Endothelial cell of umbilical vein (primary cell): ENCODE data around the gene GARIN1A. TPM values are rescaled to one million over a fixed set of nuclear protein-coding genes. Genes with fewer than 3 reads are reported as not detected.
"Not testable (repeated sequence)": the region's sequence is repeated elsewhere in the genome, so short reads cannot be mapped to it uniquely, and the experiment has no call there.

Experiments used
- BruUV-seq: library from RNA; stranded (reverse); fragments of 400-500 nt; replicated peaks from 2 replicates; lab custom pipeline; 2021; lab: Mats Ljungman, UMichigan
- CTCF ChIA-PET: fragments of 300-600, 350-600 bp; sonication (Branson Sonifier 250); formaldehyde crosslinking; loops from one replicate; lab custom pipeline; 2021; ENCODE audit warnings: antibody characterized with exemption, inconsistent platforms; lab: Charles Lee
- POLR2A ChIA-PET: fragments of 300-600, 350-600 bp; sonication (Branson Sonifier 250); formaldehyde crosslinking; loops from one replicate; lab custom pipeline; 2021; ENCODE audit warnings: antibody characterized with exemption, inconsistent platforms; lab: Charles Lee
- DNase-seq: peaks from one replicate; pipeline ENCODE4 v3.0.0-alpha.2; 2011; ENCODE audit warnings: low read depth, low spot score
- FAIRE-seq: peaks from 2 replicates; lab custom pipeline; 2011; peaks lifted over from hg19 to GRCh38; lab: Jason Lieb, UNC
- H2AFZ ChIP-seq: 2 replicates; pipeline ENCODE4 v1.6.0; 2012; ENCODE audit warnings: low read depth, low read length, control low read depth, inconsistent platforms
- H3K27ac ChIP-seq: 2 replicates; pipeline ENCODE4 v1.5.1; 2011; ENCODE audit warnings: low read depth, mild to moderate bottlenecking, control low read depth, low read length, moderate library complexity; ENCODE audit not compliant: insufficient read depth
- H3K27me3 ChIP-seq, 2 experiments: 2 replicates each; pipeline versions ENCODE4 v1.6.0 to v1.6.1; 2011; ENCODE audit warnings: low read length in 2 of 2, mixed read lengths in 1 of 2; ENCODE audit not compliant: control insufficient read depth in 2 of 2, insufficient read depth in 2 of 2
- H3K36me3 ChIP-seq, 2 experiments: 2 replicates in 1 of 2; 3 replicates in 1 of 2; pipeline ENCODE4 v1.5.1; 2011; ENCODE audit warnings: low read length in 2 of 2, mild to moderate bottlenecking in 1 of 2, moderate library complexity in 1 of 2; ENCODE audit not compliant: control insufficient read depth in 2 of 2, insufficient read depth in 2 of 2; ENCODE audit errors: extremely low read depth in 1 of 2
- H3K4me1 ChIP-seq: 3 replicates; pipeline ENCODE4 v1.5.1; 2011; ENCODE audit warnings: mild to moderate bottlenecking, low read length; ENCODE audit not compliant: control insufficient read depth, insufficient read depth; ENCODE audit errors: extremely low read depth
- H3K4me2 ChIP-seq: 2 replicates; pipeline ENCODE4 v1.6.1; 2011; ENCODE audit warnings: low read length, control low read depth, mixed read lengths; ENCODE audit not compliant: insufficient read depth
- H3K4me3 ChIP-seq, 3 experiments: fragments of 200-600 bp in 1 of 3; sonication (generic), shearing (Covaris generic) in 1 of 3; replicated peaks in 1 of 3; 2 replicates each; pipeline ENCODE4 v1.5.1; 2011 to 2016; ENCODE audit warnings: control low read depth in 3 of 3, low read length in 3 of 3, mild to moderate bottlenecking in 2 of 3, inconsistent platforms in 1 of 3, low read depth in 1 of 3, moderate library complexity in 1 of 3; ENCODE audit not compliant: insufficient read depth in 1 of 3
- H3K79me2 ChIP-seq: 2 replicates; pipeline ENCODE4 v1.6.0; 2012; ENCODE audit warnings: low read length, inconsistent platforms; ENCODE audit not compliant: control insufficient read depth, insufficient read depth
- H3K9ac ChIP-seq: replicated peaks from 2 replicates; pipeline ENCODE3; 2011; ENCODE audit warnings: low read length, control low read depth; ENCODE audit not compliant: insufficient read depth; ENCODE audit errors: extremely low read depth
- H3K9me1 ChIP-seq: replicated peaks from 3 replicates; pipeline ENCODE4 v1.6.0; 2011; ENCODE audit warnings: mild to moderate bottlenecking, low read length; ENCODE audit not compliant: control insufficient read depth, insufficient read depth; ENCODE audit errors: extremely low read depth
- H3K9me3 ChIP-seq: replicated peaks from 2 replicates; pipeline ENCODE4 v1.5.1; 2012; ENCODE audit warnings: low read length, inconsistent platforms; ENCODE audit not compliant: control insufficient read depth, insufficient read depth
- H4K20me1 ChIP-seq: replicated peaks from 2 replicates; pipeline ENCODE3; 2011; ENCODE audit warnings: mild to moderate bottlenecking, low read length; ENCODE audit not compliant: control insufficient read depth, insufficient read depth; ENCODE audit errors: extremely low read depth
- EZH2 ChIP-seq: IDR thresholded peaks from 2 replicates; pipeline ENCODE4 v1.6.1; 2012; ENCODE audit warnings: borderline replicate concordance, low read depth, mild to moderate bottlenecking, moderate library complexity, low read length, inconsistent platforms; ENCODE audit not compliant: severe bottlenecking
- FOS ChIP-seq: IDR thresholded peaks from 2 replicates; pipeline ENCODE4 v1.6.1; 2011; ENCODE audit warnings: mild to moderate bottlenecking, low read length, moderate library complexity, borderline replicate concordance; ENCODE audit not compliant: insufficient read depth
- GATA2 ChIP-seq: IDR thresholded peaks from 2 replicates; pipeline ENCODE4 v1.7.0; 2011; ENCODE audit warnings: low read depth, mild to moderate bottlenecking, moderate library complexity, mixed read lengths, low read length; ENCODE audit not compliant: insufficient read length, insufficient read depth
- JUN ChIP-seq: IDR thresholded peaks from 2 replicates; pipeline ENCODE4 v1.6.1; 2011; ENCODE audit warnings: borderline replicate concordance, low read depth; ENCODE audit not compliant: insufficient read length, insufficient read depth
- MYC ChIP-seq: IDR thresholded peaks from one replicate; pipeline ENCODE4 v1.6.1; 2011; ENCODE audit warnings: mild to moderate bottlenecking, low read depth, low read length
- POLR2A ChIP-seq: IDR thresholded peaks from 2 replicates; pipeline ENCODE4 v1.6.1; 2012; ENCODE audit warnings: low read depth, mild to moderate bottlenecking, control low read depth, low read length
- POLR2AphosphoS5 ChIP-seq: IDR thresholded peaks from 2 replicates; pipeline ENCODE4 v1.6.1; 2012; ENCODE audit warnings: low read depth, mild to moderate bottlenecking, control low read depth, low read length, moderate library complexity; ENCODE audit not compliant: insufficient read depth
- dilution Hi-C: fragments of 300-500 bp; cut with MboI; formaldehyde crosslinking; loops from one replicate; pipeline ENCODE4 v1.15.0; 2019; ENCODE audit warnings: low sequenced_read_pairs; ENCODE audit not compliant: extremely low pct_ligation_motif_present
- intact Hi-C: fragments of 100-400 bp; cut with micrococcal nuclease; formaldehyde crosslinking; loops from one replicate; pipeline ENCODE4 v1.10.0; 2022
- polyA plus RNA-seq, 4 experiments: library from polyadenylated mRNA; depleted of rRNA in 3 of 4; stranded (reverse) in 3 of 4; unstranded in 1 of 4; fragments of >200 nt; gene quantifications; 2 replicates each; pipeline versions ENCODE4 v1.2.1 to v1.2.3, GENCODE V29; 2011 to 2012; ENCODE audit warnings: missing spikeins in 1 of 4
- total RNA-seq: library from RNA; stranded (reverse); gene quantifications from 2 replicates; pipeline ENCODE4 v1.2.3, GENCODE V29; 2021
- TF ChIP-seq, protein P1 (sequence below): IDR thresholded peaks from 2 replicates; pipeline ENCODE4 v1.6.1; 2011; ENCODE audit not compliant: insufficient read depth, insufficient read length
- TF ChIP-seq, protein P2 (sequence below), 2 donors: IDR thresholded peaks; 1 replicate in 1 of 2; 2 replicates in 1 of 2; pipeline ENCODE4 v1.5.1; 2011; ENCODE audit warnings: low read length in 2 of 2, mild to moderate bottlenecking in 2 of 2, moderate library complexity in 2 of 2, control low read depth in 1 of 2, inconsistent platforms in 1 of 2, low read depth in 1 of 2; ENCODE audit not compliant: insufficient read depth in 1 of 2; ENCODE audit errors: extremely low read depth in 1 of 2

Gene GARIN1A
- total and polyA plus RNA-seq, 2 donors (not counting 3 experiments of a cell fraction or from before 2014, with no cell fraction given), result 0.65 to 3.6 TPM

DNA sequence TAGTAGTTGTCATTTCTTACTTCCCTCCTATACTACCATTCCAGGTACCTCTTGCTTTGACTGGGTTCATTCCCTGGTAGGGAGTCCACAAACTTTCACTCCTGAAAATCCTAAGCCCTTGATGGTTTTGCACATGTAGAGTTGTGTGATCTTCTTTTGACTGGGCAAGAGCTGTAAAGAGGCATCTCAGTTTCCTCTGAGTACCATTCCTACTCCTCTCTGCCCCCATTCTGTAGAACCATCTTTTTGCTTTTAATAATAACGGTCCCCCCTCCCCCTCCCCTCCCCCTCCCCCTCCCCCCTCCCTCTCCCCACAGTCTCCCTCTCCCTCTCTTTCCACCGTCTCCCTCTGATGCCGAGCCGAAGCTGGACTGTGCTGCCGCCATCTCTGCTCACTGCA is 16.4 kb downstream of the GARIN1A start:
- H3K4me3 ChIP-seq, result no peak overlapping the region
- intact Hi-C loops, result no loop called here

DNA sequence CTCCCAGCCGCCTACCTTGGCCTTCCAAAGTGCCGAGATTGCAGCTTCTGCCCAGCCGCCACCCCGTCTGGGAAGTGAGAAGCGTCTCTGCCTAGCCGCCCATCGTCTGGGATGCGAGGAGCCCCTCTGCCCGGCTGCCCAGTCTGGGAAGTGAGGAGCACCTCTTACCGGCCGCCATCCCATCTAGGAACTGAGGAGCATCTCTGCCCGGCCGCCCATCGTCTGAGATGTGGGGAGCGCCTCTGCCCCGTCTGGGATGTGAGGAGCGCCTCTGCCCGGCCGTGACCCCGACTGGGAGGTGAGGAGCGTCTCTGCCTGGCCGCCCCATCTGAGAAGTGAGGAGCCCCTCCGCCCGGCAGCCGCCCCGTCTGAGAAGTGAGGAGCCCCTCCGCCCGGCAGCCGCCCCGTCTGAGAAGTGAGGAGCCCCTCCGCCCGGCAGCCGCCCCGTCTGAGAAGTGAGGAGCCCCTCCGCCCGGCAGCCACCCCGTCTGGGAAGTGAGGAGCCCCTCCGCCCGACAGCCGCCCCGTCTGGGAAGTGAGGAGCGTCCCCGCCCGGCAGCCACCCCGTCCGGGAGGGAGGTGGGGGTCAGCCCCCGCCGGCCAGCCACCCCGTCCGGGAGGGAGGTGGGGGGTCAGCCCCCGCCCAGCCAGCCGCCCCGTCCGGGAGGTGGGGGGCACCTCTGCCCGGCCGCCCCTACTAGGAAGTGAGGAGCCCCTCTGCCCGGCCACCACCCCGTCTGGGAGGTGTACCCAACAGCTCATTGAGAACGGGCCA is 17.3 kb downstream of the GARIN1A start:
- POLR2A ChIA-PET, H3K36me3 ChIP-seq, BruUV-seq, H3K27me3 ChIP-seq, H3K4me3 ChIP-seq, H3K9me1 ChIP-seq, CTCF ChIA-PET, FAIRE-seq, DNase-seq, H3K9me3 ChIP-seq, H4K20me1 ChIP-seq, H3K4me2 ChIP-seq, H3K9ac ChIP-seq, H3K79me2 ChIP-seq, intact Hi-C loops, dilution Hi-C loops, H3K4me1 ChIP-seq, H3K27ac ChIP-seq, H2AFZ ChIP-seq: not testable (repeated sequence)

More for the DNA sequence above, 16.4 kb downstream of the GARIN1A start:
- TF ChIP-seq, protein P1, sequence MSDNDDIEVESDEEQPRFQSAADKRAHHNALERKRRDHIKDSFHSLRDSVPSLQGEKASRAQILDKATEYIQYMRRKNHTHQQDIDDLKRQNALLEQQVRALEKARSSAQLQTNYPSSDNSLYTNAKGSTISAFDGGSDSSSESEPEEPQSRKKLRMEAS, result no peak
- TF ChIP-seq MYC (no peak), POLR2A (no peak), EZH2 (no peak), POLR2AphosphoS5 (no peak), GATA2 (no peak), JUN (no peak), FOS (no peak)
- TF ChIP-seq, protein P2, sequence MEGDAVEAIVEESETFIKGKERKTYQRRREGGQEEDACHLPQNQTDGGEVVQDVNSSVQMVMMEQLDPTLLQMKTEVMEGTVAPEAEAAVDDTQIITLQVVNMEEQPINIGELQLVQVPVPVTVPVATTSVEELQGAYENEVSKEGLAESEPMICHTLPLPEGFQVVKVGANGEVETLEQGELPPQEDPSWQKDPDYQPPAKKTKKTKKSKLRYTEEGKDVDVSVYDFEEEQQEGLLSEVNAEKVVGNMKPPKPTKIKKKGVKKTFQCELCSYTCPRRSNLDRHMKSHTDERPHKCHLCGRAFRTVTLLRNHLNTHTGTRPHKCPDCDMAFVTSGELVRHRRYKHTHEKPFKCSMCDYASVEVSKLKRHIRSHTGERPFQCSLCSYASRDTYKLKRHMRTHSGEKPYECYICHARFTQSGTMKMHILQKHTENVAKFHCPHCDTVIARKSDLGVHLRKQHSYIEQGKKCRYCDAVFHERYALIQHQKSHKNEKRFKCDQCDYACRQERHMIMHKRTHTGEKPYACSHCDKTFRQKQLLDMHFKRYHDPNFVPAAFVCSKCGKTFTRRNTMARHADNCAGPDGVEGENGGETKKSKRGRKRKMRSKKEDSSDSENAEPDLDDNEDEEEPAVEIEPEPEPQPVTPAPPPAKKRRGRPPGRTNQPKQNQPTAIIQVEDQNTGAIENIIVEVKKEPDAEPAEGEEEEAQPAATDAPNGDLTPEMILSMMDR (IDR thresholded peaks at IDR 0.05; ENCODE audit: extremely low read depth in 1 of 2, insufficient read depth in 1 of 2, low read depth in 1 of 2, low read length in 2 of 2), result no peak
- Histone ChIP-seq H3K4me2 (no peak overlapping the region), H3K9me1 (no peaks in the 10 kb centered on the region), H3K4me1 (no peaks in the 10 kb centered on the region), H3K27ac (no peak overlapping the region), H3K27me3 (peaks cover 0 to 4% of the 10 kb centered on the region in 2 experiments), H3K9ac (no peak overlapping the region), H2AFZ (no peak overlapping the region), H3K36me3 (no peaks in the 10 kb centered on the region), H3K79me2 (no peaks in the 10 kb centered on the region), H4K20me1 (no peaks in the 10 kb centered on the region), H3K9me3 (no peaks in the 10 kb centered on the region)
- no peak for DNase-seq
- no peak for FAIRE-seq
- BruUV-seq, result no TSS peak
- POLR2A ChIA-PET, result no interaction called here
- CTCF ChIA-PET, result no interaction called here
- dilution Hi-C loops, result no loop called here
